Natural killer cell (primary cell): Measurements from ENCODE around the gene MEX3C. TPM values are rescaled to one million over a fixed set of nuclear protein-coding genes. Genes with fewer than 3 reads are reported as not detected.

Experiments used
- total RNA-seq, 4 donors: library from RNA; stranded (reverse); fragments of 120-200 nt in 1 of 4; gene quantifications; one replicate each; pipeline versions ENCODE4 v1.2.3 to v1.2.4, GENCODE V29; 2013 to 2022

Gene MEX3C
- total RNA-seq, 3 donors from 2014 or later (not counting 1 experiment from before 2014, with no cell fraction given) = 189 to 205 (median 202) TPM

Other genes starting within 250 kb of the MEX3C start
- 10 to 100 TPM in 1 of 3 donors, 1 to 10 TPM in 2; 7.9 to 10.0 (median 8.9) TPM for gene ELAC1, start 229.6 kb downstream of the MEX3C start, total RNA-seq
- 10 to 100 TPM; 63.4 to 92.7 (median 73.8) TPM for gene SMAD4, start 167.5 kb downstream of the MEX3C start, total RNA-seq